Activated CD4-positive, alpha-beta T cell treated with anti-CD3 and anti-CD28 coated beads, Interleukin-2, amount 50 U/mL, for 1 hour (primary cell): Measurements from ENCODE around the gene NOTCH4.

ENCODE experiments used
- DNase-seq: peaks from one replicate; pipeline ENCODE4 v3.0.0-alpha.2; 2020

NOTCH4 gene

DNA sequence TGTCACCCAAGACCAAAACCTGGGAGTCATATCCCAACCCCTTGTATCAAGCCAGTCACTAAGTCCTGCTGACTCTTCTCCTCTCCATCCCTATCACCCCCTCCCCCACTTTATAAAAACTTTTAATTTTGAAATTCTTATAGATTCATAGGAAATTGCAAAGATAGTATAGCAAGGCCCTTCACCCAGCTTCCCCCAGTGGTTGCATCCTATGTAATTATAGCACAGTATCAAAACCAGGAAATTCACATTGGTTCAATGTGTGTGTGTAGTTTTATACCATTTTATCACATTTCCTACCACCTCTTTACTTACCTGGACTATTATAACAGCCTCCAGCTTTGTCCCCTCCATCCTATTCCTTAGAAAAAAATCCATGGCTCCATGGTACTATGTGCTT is 65.8 kb downstream of the NOTCH4 start:
- DNase-seq: no peak

DNA sequence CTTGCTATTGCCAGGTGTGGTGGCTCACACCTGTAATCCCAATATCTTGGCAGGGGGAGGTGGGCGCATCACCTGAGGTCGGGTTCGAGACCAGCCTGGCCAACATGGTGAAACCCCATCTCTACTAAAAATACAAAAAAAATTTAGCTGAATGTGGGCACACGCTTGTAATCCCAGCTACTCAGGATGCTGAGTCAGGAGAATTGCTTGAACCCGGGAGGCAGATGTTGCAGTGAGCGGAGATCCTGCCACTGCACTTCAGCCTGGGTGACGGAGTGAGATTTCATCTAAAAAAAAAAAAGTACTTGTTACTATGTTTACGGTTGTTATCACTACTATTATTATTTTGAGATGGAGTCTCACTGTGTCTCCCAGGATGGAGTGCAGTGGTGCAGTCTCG is 67.0 kb downstream of the NOTCH4 start:
- DNase-seq: no peak

DNA sequence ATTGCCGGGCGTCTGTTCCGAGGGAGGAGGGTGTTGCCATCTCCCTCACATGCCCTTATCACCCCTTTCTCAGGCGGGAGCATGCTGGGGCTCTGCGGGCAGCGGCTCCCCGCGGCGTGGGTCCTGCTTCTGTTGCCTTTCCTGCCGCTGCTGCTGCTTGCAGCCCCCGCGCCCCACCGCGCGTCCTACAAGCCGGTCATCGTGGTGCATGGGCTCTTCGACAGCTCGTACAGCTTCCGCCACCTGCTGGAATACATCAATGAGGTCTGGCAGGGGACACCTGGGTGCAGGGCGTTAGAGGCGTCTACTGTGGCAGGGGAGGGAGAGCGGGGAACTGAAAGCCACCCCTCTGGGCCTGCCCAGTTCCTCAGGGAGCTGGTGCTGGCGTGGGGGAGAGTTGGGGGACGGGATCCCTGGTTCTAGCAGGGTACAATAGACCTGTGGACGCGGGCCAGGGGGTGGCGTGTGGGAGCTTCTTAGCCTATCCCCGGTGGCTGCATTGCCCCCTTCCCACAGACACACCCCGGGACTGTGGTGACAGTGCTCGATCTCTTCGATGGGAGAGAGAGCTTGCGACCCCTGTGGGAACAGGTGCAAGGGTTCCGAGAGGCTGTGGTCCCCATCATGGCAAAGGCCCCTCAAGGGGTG is 69.2 kb downstream of the NOTCH4 start:
- peak; percentile 60 for DNase-seq

DNA sequence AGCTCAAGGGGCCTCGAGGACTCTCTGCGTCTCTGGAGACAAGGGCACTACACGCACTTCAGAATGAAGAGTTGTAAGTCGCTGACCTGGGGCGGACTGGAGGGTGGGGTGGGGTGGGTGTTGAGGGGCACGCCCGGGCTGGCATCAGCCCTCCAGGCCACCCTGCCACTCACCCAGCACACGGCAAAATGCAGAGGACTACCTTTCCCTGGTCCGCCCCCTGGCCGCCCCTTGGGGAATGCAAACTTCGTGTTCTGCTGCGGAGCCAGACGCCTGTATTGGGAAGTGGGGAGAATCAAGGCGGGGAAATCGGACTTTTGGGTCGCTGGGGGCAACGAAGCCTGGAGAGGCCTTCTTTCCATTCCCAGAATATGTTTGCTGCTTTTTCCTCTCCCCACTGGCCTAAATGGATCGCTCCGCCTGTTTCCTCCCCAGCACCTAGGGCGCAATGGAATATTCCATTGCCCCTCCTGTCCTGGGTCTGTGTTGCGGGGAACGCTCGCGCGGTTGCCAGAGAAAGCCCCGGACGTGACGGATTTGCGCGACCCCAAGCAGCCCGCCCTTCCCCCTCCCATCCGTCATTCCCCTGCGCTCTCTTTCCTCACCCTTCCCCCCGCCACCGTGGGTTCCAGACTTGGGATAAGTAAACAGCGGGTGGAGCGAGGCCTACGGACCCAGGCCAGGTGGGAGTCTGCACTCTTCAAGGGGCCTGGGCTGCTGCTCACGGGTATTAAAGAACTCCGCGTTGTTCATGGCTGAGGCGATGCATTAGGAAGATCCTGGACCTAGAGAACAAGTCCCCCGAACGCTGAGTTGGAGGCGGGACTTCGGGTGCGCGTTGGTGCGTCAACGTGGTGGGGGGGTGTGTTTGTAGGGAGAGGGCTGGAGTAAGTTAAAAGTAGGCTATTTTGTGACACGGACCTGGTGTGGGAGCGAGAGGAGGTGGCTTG is 70.0 kb downstream of the NOTCH4 start, which contains the start of gene PPT2:
TSS of gene PPT2 (plus strand) at position 578 of the 950 bp plus-strand sequence. CDS start 454 bp downstream, outside the sequence.
- DNase-seq: peak; percentile 64

DNA sequence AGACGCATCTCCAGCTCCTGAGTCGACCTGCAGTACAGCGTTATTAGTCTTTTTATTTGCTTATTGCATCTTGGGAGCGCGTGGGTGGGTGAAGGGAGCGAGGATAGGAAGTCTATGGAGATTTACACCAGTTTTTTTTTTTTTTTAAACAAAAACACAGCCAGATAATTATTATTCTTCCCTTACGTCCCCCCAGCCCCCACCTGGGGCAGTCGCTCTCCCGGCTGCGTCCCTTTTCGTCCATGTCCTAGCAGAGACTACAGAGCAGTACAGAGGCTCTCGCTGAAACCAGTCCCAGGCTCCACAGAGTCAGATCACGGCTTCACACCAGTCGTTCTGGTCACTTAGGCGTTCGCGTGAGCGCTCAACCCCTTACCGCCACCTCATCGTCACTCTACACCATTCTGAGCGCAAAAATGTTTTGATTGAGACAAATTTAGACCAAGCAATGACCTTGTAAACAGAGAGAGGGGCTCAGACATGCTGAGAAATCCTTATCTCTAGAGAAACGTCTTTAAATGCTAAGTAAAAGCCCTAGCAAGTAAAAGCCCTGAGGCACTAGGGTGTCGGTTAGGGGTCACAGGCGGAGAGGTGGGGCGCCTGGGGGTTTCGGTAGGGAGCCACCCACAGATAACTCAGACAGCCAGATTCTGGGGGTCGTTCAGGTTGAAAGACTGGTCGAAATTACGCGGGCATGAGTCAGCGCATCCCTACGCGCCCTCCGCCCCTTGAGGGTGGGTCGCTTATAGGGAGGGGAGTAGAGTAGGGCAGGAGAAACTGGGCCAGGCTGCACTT is 70.9 kb downstream of the NOTCH4 start:
- DNase-seq: no peak

DNA sequence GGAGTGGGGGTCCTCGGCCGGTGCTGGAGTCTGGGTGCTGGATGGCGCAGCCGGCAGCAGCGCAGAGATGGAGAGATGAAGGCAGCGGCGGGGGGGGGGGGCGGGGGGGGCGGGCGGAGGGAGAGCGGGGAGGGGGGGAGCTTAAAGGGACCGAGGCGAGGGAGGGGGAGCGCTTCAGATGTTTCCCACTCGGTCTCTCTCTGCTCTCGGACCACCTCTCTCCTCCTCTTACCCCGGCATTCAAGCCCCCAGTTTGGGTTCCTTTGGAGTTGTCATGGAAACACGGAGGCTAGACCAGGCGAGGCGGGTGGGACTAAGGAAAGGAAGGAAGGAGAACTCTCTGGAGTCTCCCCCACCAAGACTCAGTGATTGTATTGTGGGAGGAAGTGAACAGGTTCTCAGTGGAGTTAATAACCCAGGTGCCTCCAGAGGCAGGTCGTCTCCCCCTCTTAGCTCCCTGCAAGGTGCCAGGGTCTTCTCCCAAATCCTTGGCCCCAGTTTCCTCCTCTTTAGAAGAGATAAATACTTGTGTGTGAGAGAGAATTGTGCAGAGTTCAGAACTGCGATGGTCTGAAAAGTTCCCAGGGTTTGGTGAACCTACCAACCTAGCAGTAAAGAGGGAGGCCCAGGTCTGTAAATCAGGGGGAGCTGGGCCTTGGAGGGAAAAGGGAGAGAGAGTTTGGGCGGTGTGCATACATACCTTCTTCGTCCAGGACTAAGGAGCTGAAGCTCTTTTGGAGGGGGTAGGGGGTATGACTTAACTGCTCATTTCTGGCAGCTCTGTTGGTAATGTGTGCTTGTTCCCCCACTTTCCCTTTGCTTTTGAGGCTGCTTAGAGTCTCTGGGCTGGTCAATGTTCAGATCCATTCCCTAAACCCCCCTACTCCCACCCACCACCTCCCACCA is 71.8 kb downstream of the NOTCH4 start, which contains the start of gene PRRT1:
TSS of gene PRRT1 (minus strand) at position 77 of the 906 bp plus-strand sequence. CDS start 112 bp downstream, outside the sequence.
- no peak for DNase-seq

DNA sequence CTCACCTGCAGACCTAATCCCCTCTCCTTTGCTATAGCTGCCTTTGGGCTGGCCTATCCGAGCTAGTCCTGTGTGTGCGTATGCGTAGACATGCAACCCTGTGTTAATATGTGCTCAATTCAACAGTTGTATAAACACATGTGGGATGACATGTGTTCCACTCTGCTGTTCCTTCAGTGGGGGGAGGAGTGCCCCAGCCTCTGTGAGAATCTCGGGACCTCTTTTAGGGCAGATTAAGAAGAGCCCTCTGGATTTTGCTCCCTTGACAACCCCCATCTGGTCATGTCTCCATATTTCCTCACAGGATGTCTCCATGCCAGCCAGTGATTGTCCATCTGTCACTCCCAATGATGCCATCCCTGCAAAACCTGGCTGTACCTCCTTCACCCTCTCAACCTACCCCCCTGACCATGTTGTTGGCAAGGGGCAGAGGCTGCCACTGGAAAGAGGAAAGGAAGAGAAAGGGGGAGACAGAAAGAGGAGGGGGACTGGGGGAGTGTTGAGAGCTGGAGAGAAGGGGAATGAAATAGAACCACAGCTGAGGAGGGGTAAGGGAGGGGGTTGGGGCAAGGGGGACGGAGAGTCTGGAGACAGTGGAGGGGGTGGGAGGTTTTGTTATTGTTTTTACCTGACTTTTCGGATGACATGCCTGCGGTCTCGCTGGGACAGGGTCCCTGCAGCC is 72.5 kb downstream of the NOTCH4 start:
- DNase-seq: no peak

DNA sequence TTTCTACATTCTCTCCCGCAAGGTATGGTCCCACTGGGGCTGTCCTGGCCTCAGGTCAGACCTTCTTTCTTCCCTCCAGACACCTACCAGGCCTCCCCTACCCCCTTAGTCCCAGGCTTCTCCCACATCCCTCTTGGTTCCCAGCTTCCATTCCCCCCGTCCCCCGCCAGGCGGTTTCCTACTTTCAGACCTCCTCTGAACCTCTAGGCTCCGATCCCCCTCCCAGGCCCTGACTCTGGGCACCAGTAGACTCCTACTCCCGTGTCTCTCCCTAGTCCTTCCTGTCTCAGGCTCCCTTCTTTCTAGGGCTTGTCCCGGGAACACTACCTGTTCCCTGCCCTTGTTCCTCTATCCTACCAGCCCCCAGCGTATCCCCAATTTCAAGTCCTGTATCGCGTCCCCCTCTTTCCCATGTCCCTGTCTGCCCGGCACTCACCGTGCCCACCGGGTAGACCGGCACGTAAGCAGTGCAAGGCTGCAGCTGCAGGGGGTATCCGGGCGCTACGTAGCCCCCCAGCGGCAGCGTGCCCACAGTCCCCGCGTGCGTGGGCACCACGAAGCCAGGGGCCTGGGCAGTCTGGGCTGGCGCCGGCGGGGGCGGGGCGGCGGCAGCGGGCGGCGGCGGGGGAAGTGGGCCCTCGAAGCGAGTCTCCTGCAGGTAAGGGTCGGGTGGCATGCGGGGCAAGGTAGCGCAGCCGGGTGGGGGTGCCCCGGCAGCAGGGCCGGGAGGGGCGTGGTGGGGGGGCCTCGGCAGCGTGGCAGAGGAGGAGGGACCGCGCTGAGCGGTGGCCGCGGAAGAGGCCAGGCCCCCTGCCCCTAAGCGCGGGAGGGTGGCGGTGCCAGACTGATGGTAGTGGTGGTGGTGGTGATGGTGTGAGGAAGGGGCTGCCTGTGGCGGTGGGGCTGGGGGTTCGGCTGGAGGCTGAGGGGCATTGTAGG is 73.7 kb downstream of the NOTCH4 start:
- no peak for DNase-seq

DNA sequence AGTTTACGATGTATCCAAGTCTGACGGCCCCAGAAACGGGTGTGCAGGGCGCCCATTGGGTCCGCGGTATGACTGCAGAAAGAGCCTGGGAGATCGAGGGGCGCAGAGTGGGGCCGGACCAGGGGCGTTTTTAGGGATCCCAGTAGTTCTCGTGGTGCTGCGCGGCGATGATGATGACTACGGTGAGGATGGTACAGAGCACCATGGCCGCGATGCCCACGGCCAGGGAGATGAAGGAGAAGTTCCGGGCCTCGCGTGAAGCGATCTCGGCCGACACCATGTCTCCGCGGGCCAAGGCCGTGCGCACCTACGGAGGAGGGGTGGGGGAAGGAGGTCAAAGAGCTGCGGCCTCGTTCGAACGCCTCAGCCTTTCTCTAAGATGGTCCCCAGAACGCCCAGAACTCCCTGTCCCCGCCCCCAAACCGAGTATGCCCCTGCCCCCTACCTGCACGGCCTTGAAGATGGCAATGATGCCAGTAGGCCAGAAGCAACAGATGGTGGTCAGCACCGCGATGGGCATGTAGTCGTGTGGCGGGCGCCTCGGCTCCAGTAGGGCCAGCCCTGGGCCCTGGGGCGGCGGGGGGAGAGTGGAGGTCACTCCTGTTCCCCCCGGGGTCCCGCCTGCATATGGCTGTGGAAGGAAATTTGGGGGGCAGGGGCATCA is 74.6 kb downstream of the NOTCH4 start:
- DNase-seq: no peak

DNA sequence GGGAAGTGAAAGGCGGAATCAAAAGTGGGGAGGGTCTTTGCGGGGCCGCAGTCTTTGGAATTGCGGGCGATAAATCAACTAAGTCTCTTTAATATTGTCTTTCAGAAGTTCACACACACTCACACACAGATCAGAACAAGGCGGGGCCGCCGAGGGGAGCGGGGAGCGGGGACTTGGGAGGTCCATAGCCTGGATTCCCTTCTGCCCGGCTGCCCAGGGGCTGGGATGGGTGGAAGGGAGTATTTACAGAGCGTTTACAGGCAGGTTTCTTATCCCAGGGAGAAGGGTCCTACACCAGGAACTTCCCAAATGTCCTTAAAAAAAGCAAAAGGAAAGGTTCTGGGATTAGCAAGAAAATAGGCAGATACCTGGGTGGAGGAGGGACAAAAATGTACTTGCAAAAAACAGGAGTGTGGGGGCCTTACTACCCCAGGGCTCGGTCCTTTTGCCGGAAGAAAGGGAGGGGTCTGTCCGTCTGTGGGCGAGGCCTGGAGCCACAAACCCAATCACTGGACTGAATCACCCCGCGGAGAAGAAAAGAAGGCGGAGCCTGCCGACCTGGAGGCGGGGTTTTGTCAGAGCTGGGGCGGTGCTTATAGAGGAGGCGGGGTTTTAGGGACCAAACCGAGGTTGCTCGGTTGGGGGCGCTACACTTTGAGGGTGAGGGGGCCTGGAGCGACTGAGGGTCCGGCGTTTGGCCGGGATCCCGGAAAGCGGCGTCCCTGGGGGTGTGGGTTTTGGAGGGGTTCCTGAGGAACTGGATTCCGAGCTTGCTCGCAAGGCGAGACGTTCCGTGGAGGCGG is 75.4 kb downstream of the NOTCH4 start:
- DNase-seq: peak; percentile 61

DNA sequence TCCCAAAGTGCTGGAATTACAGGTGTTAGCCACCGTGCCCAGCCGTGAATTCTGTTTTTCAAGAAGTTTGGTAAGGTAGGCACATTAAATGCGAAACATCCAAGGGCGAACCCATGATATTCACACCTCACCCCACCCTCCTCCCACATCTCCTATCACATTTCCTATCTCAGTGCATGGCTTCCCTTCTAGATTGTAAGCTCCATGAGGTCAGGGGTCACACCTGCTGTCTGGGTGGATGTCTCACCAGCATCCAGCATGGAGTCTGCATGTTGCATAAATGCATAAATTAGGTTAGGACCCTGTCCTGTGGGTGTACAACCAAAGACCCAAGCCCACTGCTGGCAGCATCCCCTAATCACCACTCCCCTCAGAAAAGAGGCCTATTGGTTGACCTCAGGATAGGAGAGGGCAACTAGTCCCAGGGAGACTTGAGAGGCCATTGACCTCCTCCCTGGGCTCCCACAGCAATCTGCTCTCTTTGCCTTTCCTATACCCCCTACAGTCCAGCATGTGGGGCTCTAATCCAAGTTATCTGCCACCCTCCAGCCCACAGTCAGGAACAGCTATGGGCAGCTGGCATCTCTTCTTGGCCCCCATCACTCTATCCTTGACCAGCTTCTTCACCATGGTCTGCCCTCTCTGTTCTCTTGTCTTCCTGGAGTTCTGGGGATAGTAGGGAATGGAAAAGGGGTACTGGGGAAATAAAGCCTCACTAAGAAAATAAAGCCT is 76.3 kb downstream of the NOTCH4 start:
- DNase-seq: no peak

DNA sequence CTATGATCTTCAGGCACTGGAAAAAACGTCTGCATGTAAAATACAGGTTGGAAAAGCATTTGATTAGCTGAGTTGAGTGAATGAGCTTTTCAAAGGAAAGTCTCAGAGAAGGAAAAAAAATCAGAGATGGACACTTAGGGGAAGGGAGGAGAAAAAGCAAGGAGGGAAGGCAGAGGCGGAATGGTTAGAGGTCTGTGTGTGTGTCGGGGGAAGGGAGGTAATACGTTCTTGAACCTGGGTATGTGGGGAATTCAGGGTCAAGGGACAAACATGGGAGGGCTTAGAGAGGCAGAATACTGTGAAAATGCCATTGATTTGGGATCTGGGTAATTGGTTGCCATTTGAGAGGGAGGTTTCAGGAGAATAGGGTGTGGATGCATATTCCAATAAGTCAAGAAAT is 77.2 kb downstream of the NOTCH4 start:
- no peak for DNase-seq

DNA sequence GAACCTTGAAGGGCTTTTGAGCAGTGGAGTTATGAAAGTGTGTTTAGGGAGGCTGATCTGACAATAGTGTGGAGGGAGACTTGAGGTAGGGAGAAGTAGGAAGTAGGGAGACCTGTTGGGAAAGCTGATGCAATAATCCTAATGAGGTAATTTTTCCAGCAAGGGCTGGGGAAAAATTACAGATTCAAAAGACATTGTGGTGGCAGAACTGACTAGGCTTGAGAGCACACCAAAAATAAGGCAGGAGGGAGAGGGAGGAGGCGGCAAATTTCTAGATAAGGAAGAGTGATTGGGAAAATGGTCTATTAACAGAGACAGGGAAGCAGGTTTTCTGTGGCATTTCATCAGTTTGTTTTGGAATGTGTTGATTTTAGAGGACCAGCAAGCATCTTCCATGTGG is 77.6 kb downstream of the NOTCH4 start:
- DNase-seq: no peak
